NOMO-1 (cell line): ENCODE results near the gene FEM1B.

Experiments
- DNase-seq, 2 experiments: peaks; one replicate each; lab custom pipeline; 2025; ENCODE audit not compliant: unreplicated experiment in 2 of 2; lab: John Stamatoyannopoulos, UW

The FEM1B gene

GRCh38 chr15:68318931-68319909, 41.7 kb downstream of the FEM1B start:
- DNase-seq: no peak

DNA sequence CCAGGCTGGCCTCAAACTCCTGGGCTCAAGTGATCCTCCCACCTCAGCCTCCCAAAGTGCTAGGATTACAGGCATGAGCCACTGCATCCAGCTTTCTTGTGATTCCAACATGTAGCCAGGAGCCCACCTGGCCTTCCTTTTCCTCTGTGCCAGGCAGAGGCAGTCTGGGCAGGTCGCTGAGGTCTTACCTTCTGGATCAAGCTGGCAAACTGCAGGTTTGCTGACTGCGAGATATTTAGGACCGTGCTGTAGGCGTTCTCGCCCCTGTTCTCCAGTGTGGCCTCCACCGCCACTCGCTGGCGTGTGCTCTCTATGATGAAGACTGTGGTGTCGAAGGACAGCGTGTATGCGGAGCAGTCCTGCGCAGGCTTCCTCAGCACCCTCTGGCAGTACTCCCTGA, 42.5 kb downstream of the FEM1B start:
- no peak for DNase-seq

GRCh38 chr15:68321229-68321628, 43.7 kb downstream of the FEM1B start:
- DNase-seq: no peak

GRCh38 chr15:68322796-68323195, 45.3 kb downstream of the FEM1B start:
- DNase-seq: no peak

- no peak for DNase-seq
Observed at GRCh38 chr15:68325726-68326125, 48.2 kb downstream of the FEM1B start.

- no peak for DNase-seq
Observed at GRCh38 chr15:68326711-68327354, 49.3 kb downstream of the FEM1B start.

- no peak for DNase-seq
Observed at GRCh38 chr15:68328443-68328842, 50.9 kb downstream of the FEM1B start.

GRCh38 chr15:68328964-68329363, 51.4 kb downstream of the FEM1B start:
- DNase-seq: no peak

- DNase-seq: no peak
Observed at GRCh38 chr15:68330416-68330815, 52.9 kb downstream of the FEM1B start.

DNA sequence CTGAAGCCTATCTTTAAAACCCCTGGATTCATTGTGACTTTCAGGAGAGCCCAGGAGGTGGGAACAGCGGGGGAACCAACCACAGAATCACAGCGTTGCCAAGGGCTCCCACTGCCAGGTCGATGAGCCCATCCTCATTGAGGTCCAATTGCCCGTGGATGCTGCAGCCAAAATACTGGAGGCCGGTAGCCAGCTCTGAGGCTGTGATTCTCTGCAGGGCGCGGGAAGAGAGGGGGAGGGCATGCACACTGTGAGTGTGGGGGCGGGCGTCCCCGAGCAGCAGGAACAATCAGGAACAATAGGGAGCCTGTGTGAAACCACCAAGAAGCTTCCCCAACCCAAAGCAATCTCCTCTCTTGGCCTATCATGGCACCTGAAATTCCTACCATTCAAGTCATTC, 53.4 kb downstream of the FEM1B start:
- DNase-seq: no peak

DNA sequence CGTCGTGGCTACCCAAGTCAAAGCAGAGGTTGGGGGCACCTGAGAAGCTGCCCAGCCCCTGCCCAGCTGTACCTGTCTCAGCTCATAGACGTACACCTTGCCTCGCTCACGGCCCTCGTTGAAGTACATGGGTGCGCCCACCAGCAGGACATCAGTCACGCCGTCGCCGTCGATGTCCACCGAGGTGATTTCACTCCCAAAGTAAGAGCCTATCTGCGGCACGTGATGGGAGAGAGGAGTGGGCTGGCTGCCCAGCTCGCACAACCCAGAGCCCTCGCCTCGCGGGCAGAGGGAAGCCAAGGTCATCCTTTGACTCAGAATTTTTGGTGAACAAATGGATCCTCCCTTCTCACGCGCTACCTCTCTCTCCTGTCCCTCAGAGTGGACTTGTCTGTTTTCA, 54.7 kb downstream of the FEM1B start:
- no peak for DNase-seq

GRCh38 chr15:68333775-68334470, 56.4 kb downstream of the FEM1B start:
- DNase-seq: no peak

DNA sequence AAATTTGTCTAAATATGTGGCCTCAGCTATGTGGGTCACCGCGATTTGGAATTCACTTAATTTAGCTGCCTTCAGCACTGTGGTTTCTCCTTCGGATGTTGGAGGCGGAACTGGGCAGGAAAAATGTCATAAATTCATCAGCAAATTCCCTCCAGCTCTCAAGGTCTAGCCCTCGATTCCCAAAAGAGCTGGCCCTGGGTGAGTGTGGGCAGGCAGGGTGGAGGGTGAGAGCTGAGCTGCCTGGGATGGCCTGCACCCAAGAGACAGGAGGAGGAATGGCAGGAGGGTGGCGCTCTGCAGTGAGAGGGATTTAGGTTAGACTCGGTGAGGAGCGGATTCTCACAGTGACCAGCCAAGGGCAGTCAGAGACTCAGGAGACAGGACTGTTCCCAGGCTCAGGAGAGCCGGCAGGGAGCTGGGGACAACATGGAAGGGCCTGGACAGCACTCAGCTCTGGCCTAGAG, 57.1 kb downstream of the FEM1B start:
- DNase-seq: no peak

DNA sequence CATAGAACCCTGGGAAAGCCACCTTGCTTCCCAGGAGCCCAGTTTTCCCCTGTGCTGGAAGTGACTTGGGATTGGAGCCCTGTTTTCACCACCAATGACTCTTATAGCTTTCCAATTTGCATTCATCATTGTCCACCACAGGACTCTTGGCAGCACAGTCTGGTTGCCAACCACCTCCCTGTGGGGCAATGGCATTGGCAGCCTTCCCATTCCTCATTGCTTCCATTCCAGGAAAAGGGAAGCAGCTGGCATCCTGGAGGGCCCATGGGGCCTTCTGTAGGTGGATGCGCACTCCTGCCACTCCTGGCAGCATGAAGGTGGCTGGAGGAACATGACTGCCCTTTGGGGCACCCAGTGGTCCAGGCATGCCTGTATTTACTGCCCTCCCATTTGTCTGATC, 57.7 kb downstream of the FEM1B start:
- no peak for DNase-seq

DNA sequence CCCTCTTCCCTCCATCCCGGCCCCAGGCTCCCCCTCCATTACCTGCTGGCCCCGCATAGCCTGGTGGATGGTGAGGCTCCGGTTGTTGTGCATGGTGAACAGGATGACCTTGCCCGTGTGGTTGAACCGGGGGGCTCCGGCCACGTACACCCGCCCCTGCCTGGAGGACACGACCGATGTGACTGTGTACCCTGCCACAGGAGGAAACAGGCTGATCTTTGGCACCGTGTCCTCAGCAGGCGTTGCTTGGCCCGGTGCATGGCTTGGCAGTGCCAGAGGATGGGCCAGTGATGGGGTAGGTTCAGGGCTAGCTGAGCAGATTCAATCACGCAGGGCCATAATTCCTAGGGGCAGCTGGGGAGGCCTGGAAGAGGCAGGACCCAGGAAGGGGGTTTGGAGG, 58.1 kb downstream of the FEM1B start:
- no peak for DNase-seq

- no peak for DNase-seq
Observed at GRCh38 chr15:68336516-68336915, 59.0 kb downstream of the FEM1B start.

- DNase-seq: no peak
Observed at GRCh38 chr15:68337826-68338225, 60.3 kb downstream of the FEM1B start.

GRCh38 chr15:68339481-68339880, 61.9 kb downstream of the FEM1B start:
- no peak for DNase-seq

- DNase-seq: no peak
Observed at GRCh38 chr15:68340726-68341671, 63.5 kb downstream of the FEM1B start.
